Transverse colon (tissue), 4 donors: ENCODE measurements around the gene UIMC1. TPM values are rescaled to one million over a fixed set of nuclear protein-coding genes. Genes with fewer than 3 reads are reported as not detected.

Source experiments
- DNase-seq: peaks from one replicate; pipeline ENCODE4 v3.0.0-alpha.2; 2019
- H3K27ac ChIP-seq, 4 donors: fragments of 200-600 bp; sonication (generic); 2 replicates each; pipeline ENCODE4 v1.5.1; 2016 to 2018; ENCODE audit warnings: inconsistent platforms in 4 of 4
- H3K27me3 ChIP-seq: fragments of 200-600 bp; sonication (generic); 2 replicates; pipeline ENCODE4 v1.5.1; 2017; ENCODE audit warnings: inconsistent platforms
- H3K36me3 ChIP-seq, 4 donors: fragments of 200-600 bp; sonication (generic); 2 replicates each; pipeline ENCODE4 v1.5.1; 2017 to 2019; ENCODE audit warnings: inconsistent platforms in 4 of 4
- H3K4me1 ChIP-seq, 4 donors: fragments of 200-600 bp; sonication (generic); 2 replicates each; pipeline ENCODE4 v1.5.1; 2017 to 2020; ENCODE audit warnings: inconsistent platforms in 4 of 4
- H3K4me3 ChIP-seq, 4 donors: fragments of 200-600 bp; sonication (generic); 1 replicate in 1 of 4; 2 replicates in 3 of 4; pipeline versions ENCODE4 v1.5.1 to v1.6.1; 2017 to 2019; ENCODE audit warnings: inconsistent platforms in 4 of 4
- H3K9me3 ChIP-seq, 2 donors: fragments of 200-600 bp; sonication (generic); 2 replicates each; pipeline ENCODE4 v1.5.1; 2017 to 2019; ENCODE audit warnings: inconsistent platforms in 2 of 2
- CTCF ChIP-seq, 5 experiments: fragments of 200-600 bp in 3 of 5; fragments of 450-650 bp in 2 of 5; sonication (generic) in 3 of 5; IDR thresholded peaks; 1 replicate in 2 of 5; 2 replicates in 3 of 5; pipeline ENCODE4 v1.5.1; 2016 to 2017; ENCODE audit warnings: antibody characterized with exemption in 5 of 5, inconsistent platforms in 3 of 5, mild to moderate bottlenecking in 2 of 5, moderate library complexity in 1 of 5
- EP300 ChIP-seq: sonication (generic); formaldehyde crosslinking; IDR thresholded peaks from one replicate; pipeline ENCODE4 v1.6.1; 2017; ENCODE audit warnings: antibody characterized with exemption, low read depth
- POLR2A ChIP-seq: fragments of 450-650 bp; IDR thresholded peaks from one replicate; pipeline ENCODE4 v1.6.1; 2016; ENCODE audit warnings: antibody characterized with exemption, mild to moderate bottlenecking, moderate library complexity
- POLR2AphosphoS5 ChIP-seq, 3 donors: sonication (generic); formaldehyde crosslinking; IDR thresholded peaks; one replicate each; pipeline ENCODE4 v1.6.1; 2016; ENCODE audit warnings: antibody characterized with exemption in 3 of 3
- WGBS, 2 donors: methylation state at CpG; one replicate each; pipeline ENCODE4 v1.1.5; 2018; ENCODE audit warnings: low coverage in 1 of 2; 5-methylcytosine and 5-hydroxymethylcytosine counted together
- in situ Hi-C, 4 donors: fragments of 200-750 bp; cut with MboI; loops; one replicate each; pipeline versions ENCODE4 v1.15.0 to v1.15.1; 2017; ENCODE audit warnings: low sequenced_read_pairs in 3 of 4, low pct_ligation_motif_present in 1 of 4, low pct_unique_long_range_greater_than_20kb in 1 of 4
- intact Hi-C: fragments of 100-400 bp; cut with DNase I; formaldehyde crosslinking; loops from one replicate; pipeline ENCODE4 v1.15.1; 2023; ENCODE audit warnings: low total_unique reads
- total RNA-seq, 4 donors: library from RNA; depleted of rRNA; stranded (reverse); fragments of >200 nt; gene quantifications; one replicate each; pipeline ENCODE4 v1.1.0, GENCODE V29; 2016

The UIMC1 gene
- total RNA-seq, 4 donors from 2014 or later, result 25.1 to 213 (median 34.6) TPM

- Histone ChIP-seq H3K9me3 (no peaks in the 10 kb centered on the region), H3K27me3 (no peaks in the 10 kb centered on the region), H3K36me3 (peaks cover 0 to 51% (median 19%) of the 10 kb centered on the region in 4 donors), H3K4me3 (no peak overlapping the region), H3K27ac (no peak overlapping the region), H3K4me1 (no peaks in the 10 kb centered on the region)
- TF ChIP-seq POLR2A, result no peak
- TF ChIP-seq CTCF (IDR thresholded peaks at IDR 0.05), result no peak
- TF ChIP-seq POLR2AphosphoS5 (IDR thresholded peaks at IDR 0.05), result no peak
- TF ChIP-seq EP300, result no peak
- in situ Hi-C loops, result loop anchor here in 1 of 4 donors (25.0 kb wide), 1 partner anchor 247 kb away; no protein-coding TSS in a partner anchor
- 88 to 90% methylated on average over 5 of the region's 5 CpGs for whole genome bisulfite sequencing, 2 donors
- intact Hi-C loops, result no loop called here
- no peak for DNase-seq
Measured at GRCh38 chr5:176908675-176909368, 97.8 kb downstream of the UIMC1 start.

GRCh38 chr5:176906796-176907195 lies 99.8 kb downstream of the UIMC1 start:
- intact Hi-C loops, result no loop called here
- DNase-seq, result no peak
- no peaks in the 10 kb centered on the region for H3K27me3 ChIP-seq
- H3K27ac ChIP-seq, result no peak overlapping the region
- WGBS, 2 donors, result 100% methylated on average over 2 to 3 of the region's 3 CpGs
- no peaks in the 10 kb centered on the region for H3K9me3 ChIP-seq
- TF ChIP-seq EP300, result no peak
- TF ChIP-seq POLR2AphosphoS5 (IDR thresholded peaks at IDR 0.05), result no peak
- TF ChIP-seq POLR2A, result no peak
- no peak for TF ChIP-seq CTCF (IDR thresholded peaks at IDR 0.05)
- H3K36me3 ChIP-seq, result peaks cover 0 to 52% (median 23%) of the 10 kb centered on the region in 4 donors
- no peak overlapping the region for H3K4me3 ChIP-seq
- in situ Hi-C loops, result loop anchor here in 1 of 4 donors (25.0 kb wide), 1 partner anchor 244 kb away; no protein-coding TSS in a partner anchor
- H3K4me1 ChIP-seq, result no peaks in the 10 kb centered on the region

- H3K4me3 ChIP-seq, result no peak overlapping the region
- H3K27ac ChIP-seq, result no peak overlapping the region
- no peaks in the 10 kb centered on the region for H3K9me3 ChIP-seq
- peaks cover 0 to 52% (median 23%) of the 10 kb centered on the region in 4 donors for H3K36me3 ChIP-seq
- intact Hi-C loops (no loop called here), in situ Hi-C loops (loop anchor here in 1 of 4 donors (25.0 kb wide), 1 partner anchor 244 kb away; no protein-coding TSS in a partner anchor)
- 88% methylated on average over 1 of the region's 1 CpG; no CpG with 5 or more reads in 1 of the 2 donors for WGBS, 2 donors
- H3K4me1 ChIP-seq, result no peaks in the 10 kb centered on the region
- TF ChIP-seq CTCF (IDR thresholded peaks at IDR 0.05) (no peak), EP300 (no peak)
- no peaks in the 10 kb centered on the region for H3K27me3 ChIP-seq
- no peak for DNase-seq
Measured at GRCh38 chr5:176906126-176906525, 100.5 kb downstream of the UIMC1 start.

GRCh38 chr5:176904276-176904675 lies 102.3 kb downstream of the UIMC1 start:
- intact Hi-C loops (no loop called here), in situ Hi-C loops (loop anchor here in 1 of 4 donors (25.0 kb wide), 1 partner anchor 242 kb away; no protein-coding TSS in a partner anchor)
- no peak for DNase-seq
- H3K9me3 ChIP-seq, result no peaks in the 10 kb centered on the region
- H3K27me3 ChIP-seq, result no peaks in the 10 kb centered on the region
- no peaks in the 10 kb centered on the region for H3K4me1 ChIP-seq
- TF ChIP-seq POLR2AphosphoS5 (IDR thresholded peaks at IDR 0.05), result no peak
- H3K4me3 ChIP-seq, result no peak overlapping the region
- WGBS, 2 donors, result 83 to 100% methylated on average over 1 to 3 of the region's 3 CpGs
- H3K27ac ChIP-seq, result no peak overlapping the region
- peaks cover 0 to 47% (median 23%) of the 10 kb centered on the region in 4 donors for H3K36me3 ChIP-seq
